Fibroblast of lung (primary cell): Measurements from ENCODE around the gene SH3GL2.

Source experiments
- CTCF ChIP-seq, 2 donors: IDR thresholded peaks in 1 of 2; conservative IDR thresholded peaks in 1 of 2; 1 replicate in 1 of 2; 2 replicates in 1 of 2; pipeline ENCODE4 v1.5.1; 2011 to 2012; ENCODE audit warnings: low read length in 2 of 2, control low read depth in 1 of 2, inconsistent platforms in 1 of 2, low read depth in 1 of 2, mild to moderate bottlenecking in 1 of 2
- EZH2 ChIP-seq: IDR thresholded peaks from 2 replicates; pipeline ENCODE4 v1.5.1; 2012; ENCODE audit warnings: low read length, control low read depth, mild to moderate bottlenecking; ENCODE audit errors: missing control alignments

- TF ChIP-seq CTCF (conservative IDR thresholded peaks at IDR 0.05 in 1 of 2, IDR thresholded peaks at IDR 0.05 in 1 of 2; ENCODE audit: low read depth in 1 of 2, low read length in 2 of 2) (no peak), EZH2 (no peak)
Measured at GRCh38 chr9:17555362-17556054, 23.4 kb upstream of the SH3GL2 start.
